GM12878 (cell line): ENCODE data around the gene PRR18. TPM values are rescaled to one million over a fixed set of nuclear protein-coding genes. Genes with fewer than 3 reads are reported as not detected.

ENCODE experiments used
- ATAC-seq: fragments of 200-7000 bp; cut with Tn5 transposase; 3 replicates; pipeline ENCODE4 v1.9.1; 2020; ENCODE audit warnings: mild to moderate bottlenecking, moderate library complexity
- BruUV-seq: library from RNA; stranded (reverse); fragments of 400-500 nt; replicated peaks from 2 replicates; lab custom pipeline; 2021; lab: Mats Ljungman, UMichigan
- CTCF ChIA-PET: fragments of 300-600 bp; sonication (Branson Sonifier 250); formaldehyde crosslinking; extraction: SDS; loops from one replicate; lab custom pipeline; 2021; ENCODE audit warnings: inconsistent platforms; lab: Yijun Ruan, JAX
- POLR2A ChIA-PET: fragments of 350-600 bp; formaldehyde crosslinking; extraction: SDS; loops from one replicate; lab custom pipeline; 2021; ENCODE audit warnings: inconsistent platforms; lab: Charles Lee
- RAD21 ChIA-PET: fragments of 300-600 bp; sonication (Branson Sonifier 250); formaldehyde crosslinking; loops from one replicate; lab custom pipeline; 2023; ENCODE audit warnings: antibody characterized with exemption; ENCODE audit not compliant: unreplicated experiment; lab: Charles Lee
- SMC1A ChIA-PET: fragments of 300-600 bp; sonication (Branson Sonifier 250); formaldehyde crosslinking; loops from one replicate; lab custom pipeline; 2023; ENCODE audit not compliant: unreplicated experiment, uncharacterized antibody; lab: Charles Lee
- DNase-seq: peaks from one replicate; pipeline ENCODE4 v3.0.0-alpha.2; 2011; ENCODE audit warnings: low read depth, low spot score
- FAIRE-seq: peaks from 3 replicates; lab custom pipeline; 2011; peaks lifted over from hg19 to GRCh38; lab: Jason Lieb, UNC
- H2AFZ ChIP-seq: 2 replicates; pipeline ENCODE4 v1.6.0; 2011; ENCODE audit warnings: low read depth, low read length, control low read depth; ENCODE audit not compliant: control insufficient read depth
- H3K27ac ChIP-seq: 2 replicates; pipeline ENCODE4 v1.5.1; 2011; ENCODE audit warnings: control low read depth; ENCODE audit not compliant: control insufficient read depth, insufficient read depth
- H3K27me3 ChIP-seq, 2 experiments: replicated peaks in 1 of 2; 2 replicates each; pipeline versions ENCODE4 v1.6.0 to v1.6.1; 2011; ENCODE audit warnings: low read length in 1 of 2; ENCODE audit not compliant: control insufficient read depth in 2 of 2, insufficient read depth in 2 of 2
- H3K36me3 ChIP-seq, 2 experiments: 2 replicates each; pipeline ENCODE4 v1.5.1; 2011; ENCODE audit warnings: low read length in 1 of 2; ENCODE audit not compliant: control insufficient read depth in 2 of 2, insufficient read depth in 2 of 2
- H3K4me1 ChIP-seq: 2 replicates; pipeline ENCODE4 v1.6.1; 2011; ENCODE audit warnings: mild to moderate bottlenecking, low read length, moderate library complexity, mixed read lengths; ENCODE audit not compliant: control insufficient read depth, insufficient read depth
- H3K4me2 ChIP-seq: 2 replicates; pipeline ENCODE4 v1.6.0; 2011; ENCODE audit warnings: control low read depth; ENCODE audit not compliant: control insufficient read depth, insufficient read depth
- H3K4me3 ChIP-seq: fragments of 200-600 bp; sonication (generic); 2 replicates; pipeline ENCODE4 v1.5.1; 2016
- H3K79me2 ChIP-seq: 2 replicates; pipeline ENCODE4 v1.6.0; 2011; ENCODE audit warnings: low read length; ENCODE audit not compliant: control insufficient read depth, insufficient read depth
- H3K9ac ChIP-seq: 2 replicates; pipeline ENCODE4 v1.8.0; 2011; ENCODE audit warnings: low read length, control low read depth, mixed read lengths; ENCODE audit not compliant: control insufficient read depth, insufficient read depth
- H3K9me3 ChIP-seq: replicated peaks from 3 replicates; pipeline ENCODE4 v1.5.1; 2011; ENCODE audit warnings: mild to moderate bottlenecking, low read length; ENCODE audit not compliant: control insufficient read depth, insufficient read depth
- H4K20me1 ChIP-seq: 2 replicates; pipeline ENCODE4 v1.6.0; 2011; ENCODE audit not compliant: control insufficient read depth, insufficient read depth
- ATF7 ChIP-seq: fragments of 450-650 bp; IDR thresholded peaks from 2 replicates; pipeline ENCODE4 v1.6.1; 2016; ENCODE audit warnings: low read depth, mild to moderate bottlenecking
- BMI1 ChIP-seq: fragments of 450-650 bp; IDR thresholded peaks from 2 replicates; pipeline ENCODE4 v1.6.1; 2016; ENCODE audit warnings: mild to moderate bottlenecking, moderate library complexity, borderline replicate concordance
- EED ChIP-seq: sonication (generic); IDR thresholded peaks from 2 replicates; pipeline ENCODE4 v1.6.1; 2016; ENCODE audit warnings: antibody characterized with exemption, low read depth
- IKZF2 ChIP-seq, 2 experiments: fragments of 450-650 bp; IDR thresholded peaks; 2 replicates each; pipeline ENCODE4 v1.6.1; 2017; ENCODE audit warnings: mild to moderate bottlenecking in 2 of 2, moderate library complexity in 2 of 2
- MTA3 ChIP-seq: IDR thresholded peaks from 2 replicates; pipeline ENCODE4 v1.6.1; 2012; ENCODE audit warnings: low read length, inconsistent platforms, borderline replicate concordance
- NBN ChIP-seq: fragments of 450-650 bp; IDR thresholded peaks from 2 replicates; pipeline ENCODE4 v1.6.1; 2016
- NR2C2 ChIP-seq: IDR thresholded peaks from 2 replicates; pipeline ENCODE4 v1.6.1; 2011; ENCODE audit warnings: borderline replicate concordance, low read depth; ENCODE audit not compliant: control insufficient read depth, insufficient read length
- PML ChIP-seq: IDR thresholded peaks from 2 replicates; pipeline ENCODE4 v1.6.1; 2012; ENCODE audit warnings: low read length, inconsistent platforms
- POU2F2 ChIP-seq: IDR thresholded peaks from 3 replicates; pipeline ENCODE4 v1.6.1; 2011; ENCODE audit warnings: low read depth, mild to moderate bottlenecking, low read length, borderline replicate concordance
- RAD21 ChIP-seq: IDR thresholded peaks from 2 replicates; pipeline ENCODE4 v1.6.1; 2011; ENCODE audit warnings: mild to moderate bottlenecking, low read depth, low read length, moderate library complexity; ENCODE audit not compliant: insufficient read depth
- RAD51 ChIP-seq: fragments of 450-650 bp; IDR thresholded peaks from 2 replicates; pipeline ENCODE4 v1.6.1; 2016; ENCODE audit warnings: moderate library complexity, mild to moderate bottlenecking, inconsistent platforms
- SUZ12 ChIP-seq: fragments of 200-600 bp; sonication (generic); IDR thresholded peaks from one replicate; pipeline ENCODE4 v1.6.1; 2018; ENCODE audit warnings: antibody characterized with exemption, mild to moderate bottlenecking; ENCODE audit not compliant: unreplicated experiment
- TBL1XR1 ChIP-seq: IDR thresholded peaks from 2 replicates; pipeline ENCODE4 v1.6.1; 2012; ENCODE audit warnings: low read depth, low read length, improper control_type of control experiment
- ZNF622 ChIP-seq: fragments of 450-650 bp; IDR thresholded peaks from 2 replicates; pipeline ENCODE4 v1.6.1; 2017; ENCODE audit warnings: mild to moderate bottlenecking, inconsistent platforms
- WGBS: methylation state at CpG from one replicate; pipeline ENCODE4 v1.1.6; 2016; ENCODE audit warnings: low lambda C conversion rate; ENCODE audit not compliant: insufficient replicate concordance, insufficient coverage; ENCODE audit errors: missing lambda C conversion rate; 5-methylcytosine and 5-hydroxymethylcytosine counted together
- in situ Hi-C: fragments of 300-500 bp; cut with MboI; formaldehyde crosslinking; loops from 9 replicates; pipeline ENCODE4 v1.14.3; 2018; ENCODE audit warnings: mixed read lengths
- intact Hi-C: fragments of 100-400 bp; cut with micrococcal nuclease; formaldehyde crosslinking; loops from one replicate; pipeline ENCODE4 v1.14.2; 2022; ENCODE audit not compliant: unreplicated experiment
- polyA plus RNA-seq, 11 experiments: library from polyadenylated mRNA; depleted of rRNA in 4 of 11; unstranded in 6 of 11; stranded (reverse) in 5 of 11; fragments of >200 nt; fragmentation: Nextera tagmentation in 4 of 11; fragmentation: Illumina TruSeq in 1 of 11; extraction: Ambion mirVana in 4 of 11; extraction: Trizol in 1 of 11; gene quantifications; 1 replicate in 1 of 11; 2 replicates in 10 of 11; pipeline versions ENCODE4 v1.2.1 to v1.2.3, GENCODE V29; 2011 to 2016; ENCODE audit warnings: inconsistent platforms in 2 of 11, missing spikeins in 2 of 11, low read depth in 1 of 11
- total RNA-seq, 4 experiments: library from RNA; depleted of rRNA in 3 of 4; stranded (reverse); fragments of >200 nt in 3 of 4; fragmentation: Illumina TruSeq in 1 of 4; extraction: Trizol in 1 of 4; gene quantifications; 2 replicates each; pipeline versions ENCODE4 v1.2.1 to v1.2.3, GENCODE V29; 2013 to 2021
- TF ChIP-seq, protein P1 (sequence below): fragments of 450-650 bp; IDR thresholded peaks from 2 replicates; pipeline ENCODE4 v1.6.1; 2017; ENCODE audit warnings: borderline replicate concordance
- TF ChIP-seq, protein P2 (sequence below): IDR thresholded peaks from 2 replicates; pipeline ENCODE4 v1.6.1; 2011; ENCODE audit warnings: borderline replicate concordance, low read depth, mild to moderate bottlenecking, moderate library complexity, low read length; ENCODE audit not compliant: insufficient read depth, poor library complexity, severe bottlenecking
- TF ChIP-seq, protein P3 (sequence below): fragments of 450-650 bp; IDR thresholded peaks from 2 replicates; pipeline ENCODE4 v1.6.1; 2018; ENCODE audit warnings: borderline replicate concordance, mild to moderate bottlenecking; ENCODE audit not compliant: partially characterized antibody
- TF ChIP-seq, protein P4 (sequence below): IDR thresholded peaks from 2 replicates; pipeline ENCODE4 v1.6.1; 2011; ENCODE audit warnings: mild to moderate bottlenecking, low read depth, low read length, moderate library complexity; ENCODE audit not compliant: insufficient replicate concordance

Gene PRR18
- total and polyA plus RNA-seq, 10 of the 15 experiments (the other 5 are each of a cell fraction or from before 2014, with no cell fraction given) = 0.13 to 8.2 (median 1.6) TPM

DNA sequence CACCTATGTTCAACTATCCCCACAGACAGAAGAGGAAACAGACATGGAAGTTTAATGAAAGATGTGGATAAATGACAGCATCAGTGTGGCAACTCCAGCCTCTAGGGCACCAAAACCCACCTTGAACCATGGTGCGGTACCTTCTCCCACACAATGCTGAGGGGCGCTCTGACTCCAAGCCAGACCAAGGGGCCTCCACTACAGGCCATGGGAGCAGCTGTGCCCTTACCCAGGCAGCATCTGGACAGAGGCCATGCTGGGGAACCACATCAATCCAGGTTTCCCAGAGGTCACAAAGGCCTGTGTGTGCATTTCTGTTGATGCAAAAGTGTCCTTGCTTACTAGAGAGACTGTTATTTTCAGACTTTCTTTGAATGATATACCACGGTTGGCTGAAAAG lies 4.1 kb downstream of the PRR18 start:
- POLR2A ChIA-PET = interaction anchor here (0.7 to 1.4 kb wide), 2 partner anchors 12 to 22 kb away, joined by 3 to 4 read pairs; no protein-coding TSS in a partner anchor
- RAD21 ChIA-PET = interaction anchor here (0.9 kb wide), 1 partner anchor 448 kb away, joined by 3 read pairs; no protein-coding TSS in a partner anchor
- CTCF ChIA-PET = interaction anchor here (2.2 to 11.5 kb wide), 2 partner anchors 9 to 95 kb away, joined by 8 to 317 read pairs; no protein-coding TSS in a partner anchor
- Histone ChIP-seq H2AFZ (no peak overlapping the region), H3K27ac (no peak overlapping the region), H3K27me3 (no peaks in the 10 kb centered on the region; a peak in 2 of 4 replicates), H3K4me2 (no peak overlapping the region), H4K20me1 (no peaks in the 10 kb centered on the region), H3K9ac (no peak overlapping the region), H3K36me3 (no peaks in the 10 kb centered on the region), H3K4me3 (no peak overlapping the region), H3K79me2 (peaks cover 5% of the 10 kb centered on the region), H3K4me1 (no peaks in the 10 kb centered on the region), H3K9me3 (no peaks in the 10 kb centered on the region)
- TF ChIP-seq ATF7 = no peak
- no peak for TF ChIP-seq BMI1
- no peak for TF ChIP-seq IKZF2 (IDR thresholded peaks at IDR 0.05)
- TF ChIP-seq, protein P1, sequence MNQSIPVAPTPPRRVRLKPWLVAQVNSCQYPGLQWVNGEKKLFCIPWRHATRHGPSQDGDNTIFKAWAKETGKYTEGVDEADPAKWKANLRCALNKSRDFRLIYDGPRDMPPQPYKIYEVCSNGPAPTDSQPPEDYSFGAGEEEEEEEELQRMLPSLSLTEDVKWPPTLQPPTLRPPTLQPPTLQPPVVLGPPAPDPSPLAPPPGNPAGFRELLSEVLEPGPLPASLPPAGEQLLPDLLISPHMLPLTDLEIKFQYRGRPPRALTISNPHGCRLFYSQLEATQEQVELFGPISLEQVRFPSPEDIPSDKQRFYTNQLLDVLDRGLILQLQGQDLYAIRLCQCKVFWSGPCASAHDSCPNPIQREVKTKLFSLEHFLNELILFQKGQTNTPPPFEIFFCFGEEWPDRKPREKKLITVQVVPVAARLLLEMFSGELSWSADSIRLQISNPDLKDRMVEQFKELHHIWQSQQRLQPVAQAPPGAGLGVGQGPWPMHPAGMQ = no peak
- no peak for TF ChIP-seq PML
- no peak for TF ChIP-seq TBL1XR1
- no peak for TF ChIP-seq NR2C2
- no peak for TF ChIP-seq SUZ12
- TF ChIP-seq POU2F2 = no peak
- TF ChIP-seq, protein P2, sequence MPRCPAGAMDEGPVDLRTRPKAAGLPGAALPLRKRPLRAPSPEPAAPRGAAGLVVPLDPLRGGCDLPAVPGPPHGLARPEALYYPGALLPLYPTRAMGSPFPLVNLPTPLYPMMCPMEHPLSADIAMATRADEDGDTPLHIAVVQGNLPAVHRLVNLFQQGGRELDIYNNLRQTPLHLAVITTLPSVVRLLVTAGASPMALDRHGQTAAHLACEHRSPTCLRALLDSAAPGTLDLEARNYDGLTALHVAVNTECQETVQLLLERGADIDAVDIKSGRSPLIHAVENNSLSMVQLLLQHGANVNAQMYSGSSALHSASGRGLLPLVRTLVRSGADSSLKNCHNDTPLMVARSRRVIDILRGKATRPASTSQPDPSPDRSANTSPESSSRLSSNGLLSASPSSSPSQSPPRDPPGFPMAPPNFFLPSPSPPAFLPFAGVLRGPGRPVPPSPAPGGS = no peak
- TF ChIP-seq RAD51 = no peak
- TF ChIP-seq RAD21 = no peak
- no peak for TF ChIP-seq NBN
- TF ChIP-seq ZNF622 = no peak
- TF ChIP-seq, protein P3, sequence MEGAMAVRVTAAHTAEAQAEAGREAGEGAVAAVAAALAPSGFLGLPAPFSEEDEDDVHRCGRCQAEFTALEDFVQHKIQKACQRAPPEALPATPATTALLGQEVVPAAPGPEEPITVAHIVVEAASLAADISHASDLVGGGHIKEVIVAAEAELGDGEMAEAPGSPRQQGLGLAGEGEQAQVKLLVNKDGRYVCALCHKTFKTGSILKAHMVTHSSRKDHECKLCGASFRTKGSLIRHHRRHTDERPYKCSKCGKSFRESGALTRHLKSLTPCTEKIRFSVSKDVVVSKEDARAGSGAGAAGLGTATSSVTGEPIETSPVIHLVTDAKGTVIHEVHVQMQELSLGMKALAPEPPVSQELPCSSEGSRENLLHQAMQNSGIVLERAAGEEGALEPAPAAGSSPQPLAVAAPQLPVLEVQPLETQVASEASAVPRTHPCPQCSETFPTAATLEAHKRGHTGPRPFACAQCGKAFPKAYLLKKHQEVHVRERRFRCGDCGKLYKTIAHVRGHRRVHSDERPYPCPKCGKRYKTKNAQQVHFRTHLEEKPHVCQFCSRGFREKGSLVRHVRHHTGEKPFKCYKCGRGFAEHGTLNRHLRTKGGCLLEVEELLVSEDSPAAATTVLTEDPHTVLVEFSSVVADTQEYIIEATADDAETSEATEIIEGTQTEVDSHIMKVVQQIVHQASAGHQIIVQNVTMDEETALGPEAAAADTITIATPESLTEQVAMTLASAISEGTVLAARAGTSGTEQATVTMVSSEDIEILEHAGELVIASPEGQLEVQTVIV = no peak
- TF ChIP-seq MTA3 = no peak
- TF ChIP-seq, protein P4, sequence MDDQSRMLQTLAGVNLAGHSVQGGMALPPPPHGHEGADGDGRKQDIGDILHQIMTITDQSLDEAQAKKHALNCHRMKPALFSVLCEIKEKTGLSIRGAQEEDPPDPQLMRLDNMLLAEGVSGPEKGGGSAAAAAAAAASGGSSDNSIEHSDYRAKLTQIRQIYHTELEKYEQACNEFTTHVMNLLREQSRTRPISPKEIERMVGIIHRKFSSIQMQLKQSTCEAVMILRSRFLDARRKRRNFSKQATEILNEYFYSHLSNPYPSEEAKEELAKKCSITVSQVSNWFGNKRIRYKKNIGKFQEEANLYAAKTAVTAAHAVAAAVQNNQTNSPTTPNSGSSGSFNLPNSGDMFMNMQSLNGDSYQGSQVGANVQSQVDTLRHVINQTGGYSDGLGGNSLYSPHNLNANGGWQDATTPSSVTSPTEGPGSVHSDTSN = no peak
- TF ChIP-seq EED = no peak
- ATAC-seq (no peak), FAIRE-seq (no peak), DNase-seq (no peak)
- BruUV-seq = no TSS peak
- intact Hi-C loops = no loop called here
- SMC1A ChIA-PET = interaction anchor here (1.0 to 5.2 kb wide), 4 partner anchors 9 to 76 kb away, joined by 4 to 24 read pairs (median 10); no protein-coding TSS in a partner anchor
- 67% methylated on average over 3 of the region's 3 CpGs for WGBS
- in situ Hi-C loops = no loop called here
